ENCODE data around the gene NRIP1.

DNA sequence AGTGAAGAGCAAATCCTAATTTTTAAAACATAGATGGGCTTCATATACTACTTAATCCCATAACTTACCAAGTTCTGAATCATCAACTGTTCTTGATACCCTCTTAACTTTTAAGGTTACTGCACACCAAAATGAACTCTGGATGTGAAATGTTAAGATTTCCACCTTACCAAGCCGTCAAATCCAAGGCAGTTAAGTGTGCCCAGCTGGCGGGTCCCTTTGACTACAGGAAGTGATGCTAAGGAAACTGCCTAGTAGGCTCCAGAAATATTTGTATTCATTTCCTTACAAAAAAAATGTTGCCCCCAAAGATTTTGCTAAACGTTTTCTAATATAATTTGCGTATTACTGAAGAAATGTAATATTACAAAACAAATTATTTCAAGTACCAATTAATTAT, 10.7 kb downstream of the NRIP1 start:
- TF ChIP-seq POLR2AphosphoS5 (IDR thresholded peaks at IDR 0.05; ENCODE audit: borderline replicate concordance, low read depth, low read length) (no peak), EZH2 (IDR thresholded peaks at IDR 0.05) (no peak)
